Ureter (tissue), 1 donor: ENCODE data around the gene CPEB1. TPM values are rescaled to one million over a fixed set of nuclear protein-coding genes. Genes with fewer than 3 reads are reported as not detected.

ENCODE experiments used
- DNase-seq: peaks from one replicate; pipeline ENCODE4 v3.0.0-alpha.2; 2020; ENCODE audit warnings: low spot score
- total RNA-seq: library from RNA; stranded (reverse); gene quantifications from one replicate; pipeline ENCODE4 v1.2.4, GENCODE V29; 2023
- donor health status: DM: yes; HTN: yes; CAD: no.

CPEB1 gene
- 3.7 TPM for total RNA-seq

DNA sequence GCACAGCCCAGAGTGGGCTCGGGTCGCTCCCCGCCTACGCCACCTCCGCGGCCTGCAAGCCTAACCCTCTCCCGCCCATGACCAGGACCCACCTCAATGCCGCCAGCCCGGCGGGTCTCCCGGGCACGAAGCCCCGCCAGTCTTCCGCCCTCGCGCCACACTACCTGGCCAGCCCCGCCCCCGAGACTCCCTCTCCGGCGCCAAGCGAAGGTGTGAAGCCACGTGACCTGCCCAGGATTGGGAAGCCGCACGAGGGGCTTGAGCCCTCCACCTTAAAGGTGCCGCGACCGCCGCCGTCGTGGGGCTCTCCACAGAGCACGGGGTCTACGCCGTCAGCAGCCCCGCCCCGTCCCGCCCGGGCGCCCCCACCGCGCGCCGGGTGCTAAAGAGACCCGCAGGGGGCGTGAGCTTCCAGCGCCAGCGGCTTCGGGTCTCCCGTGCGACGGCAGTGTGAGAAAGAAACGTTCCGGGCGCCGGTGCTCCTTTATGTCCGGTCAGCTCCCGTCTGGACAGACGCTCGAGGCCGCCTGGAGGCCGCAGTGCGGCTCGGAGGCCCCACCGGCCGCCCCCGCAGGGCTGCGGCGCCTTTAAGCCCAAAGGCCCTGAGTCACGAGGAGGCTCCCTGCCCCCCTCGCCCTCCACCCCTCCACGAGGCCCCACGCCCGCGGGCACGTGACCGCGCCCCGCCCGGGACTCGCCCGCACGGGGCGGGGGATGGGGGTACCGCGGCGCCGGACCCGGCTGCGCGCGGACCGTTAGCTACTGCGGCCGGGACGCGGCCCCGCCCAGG, at the start of gene CPEB1:
Gene CPEB1 (minus strand): TSS at position 319 of the 790 bp plus-strand sequence. CDS start 18,904 bp downstream, outside the sequence.
- DNase-seq: peak; percentile 56

DNA sequence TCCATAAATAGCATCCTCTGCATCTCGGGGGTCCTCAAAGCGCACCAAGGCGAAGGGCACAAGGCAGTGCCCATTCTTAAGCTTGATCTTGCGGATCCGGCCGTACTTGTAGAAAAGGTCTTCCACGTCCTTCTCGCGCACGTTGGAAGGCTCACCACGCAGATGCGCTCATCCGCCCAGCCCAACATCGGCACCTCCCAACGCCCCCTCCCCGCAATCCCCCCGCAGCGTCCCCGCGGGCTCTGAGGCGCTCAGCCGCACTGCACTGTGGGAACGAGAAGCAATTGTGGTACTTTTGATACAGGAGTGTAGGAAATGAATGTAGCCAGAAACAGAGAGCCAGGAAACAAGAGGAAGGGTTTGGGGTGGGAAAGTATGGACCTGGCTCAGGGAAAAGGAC, 45.0 kb upstream of the CPEB1 start:
- no peak for DNase-seq

DNA sequence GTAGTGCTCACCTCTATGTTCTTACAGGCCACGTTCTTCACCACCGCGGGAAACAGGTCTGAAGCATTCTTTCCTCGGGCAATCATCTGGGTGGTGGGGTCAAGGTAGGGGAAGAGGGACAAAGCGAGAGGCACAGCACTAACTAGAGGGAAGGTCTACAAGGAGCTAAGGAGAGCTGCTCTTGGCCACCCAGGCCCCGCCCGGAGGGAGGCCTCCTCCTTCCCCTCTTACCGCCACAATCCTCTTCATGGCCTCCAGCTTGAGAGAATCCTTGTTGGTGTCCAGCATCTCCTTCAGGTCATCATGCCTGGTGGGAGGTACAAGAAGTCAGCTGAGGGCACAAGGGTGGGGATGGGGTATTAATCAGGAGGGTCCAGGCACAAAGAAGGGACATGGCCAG, 42.0 kb upstream of the CPEB1 start:
- DNase-seq: no peak

DNA sequence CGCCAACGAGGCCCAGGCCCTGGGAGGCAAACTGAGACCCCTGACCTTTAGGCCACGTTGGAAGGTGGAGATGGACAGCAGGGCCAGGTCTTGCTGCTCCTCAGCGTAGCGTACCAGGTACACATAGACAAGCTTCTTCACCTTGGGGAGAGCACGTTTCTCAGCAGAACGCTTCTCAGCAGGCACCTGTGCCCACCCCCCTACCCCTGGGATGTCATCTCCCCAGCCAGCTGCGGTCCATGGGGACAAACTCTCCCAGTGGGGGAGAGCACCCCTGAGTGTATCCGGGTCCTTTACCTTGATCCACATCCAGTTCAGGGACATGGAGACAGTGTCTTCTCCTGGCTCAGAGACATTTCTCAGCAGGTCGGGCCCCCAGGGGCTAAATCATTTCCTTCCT, 41.5 kb upstream of the CPEB1 start:
- DNase-seq: no peak

DNA sequence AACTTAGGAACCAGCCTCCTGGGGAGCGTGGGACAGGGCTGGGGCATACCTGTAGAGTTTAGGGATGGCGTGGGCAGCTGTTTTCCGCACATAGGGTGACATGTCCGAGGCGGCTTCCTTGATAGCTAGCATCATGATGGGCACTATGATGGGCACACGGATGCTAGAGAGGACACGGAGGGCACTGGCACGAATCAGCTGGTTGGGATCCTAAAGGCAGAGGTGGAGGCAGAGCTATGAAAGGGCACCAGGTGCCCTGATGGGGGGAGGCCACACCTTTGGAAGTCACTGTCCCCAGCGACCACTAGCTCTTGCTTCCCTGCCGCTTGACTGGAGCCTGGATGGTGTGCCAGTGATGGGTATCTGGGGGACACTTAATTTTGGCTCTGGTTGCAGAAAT, 34.2 kb upstream of the CPEB1 start:
- no peak for DNase-seq

DNA sequence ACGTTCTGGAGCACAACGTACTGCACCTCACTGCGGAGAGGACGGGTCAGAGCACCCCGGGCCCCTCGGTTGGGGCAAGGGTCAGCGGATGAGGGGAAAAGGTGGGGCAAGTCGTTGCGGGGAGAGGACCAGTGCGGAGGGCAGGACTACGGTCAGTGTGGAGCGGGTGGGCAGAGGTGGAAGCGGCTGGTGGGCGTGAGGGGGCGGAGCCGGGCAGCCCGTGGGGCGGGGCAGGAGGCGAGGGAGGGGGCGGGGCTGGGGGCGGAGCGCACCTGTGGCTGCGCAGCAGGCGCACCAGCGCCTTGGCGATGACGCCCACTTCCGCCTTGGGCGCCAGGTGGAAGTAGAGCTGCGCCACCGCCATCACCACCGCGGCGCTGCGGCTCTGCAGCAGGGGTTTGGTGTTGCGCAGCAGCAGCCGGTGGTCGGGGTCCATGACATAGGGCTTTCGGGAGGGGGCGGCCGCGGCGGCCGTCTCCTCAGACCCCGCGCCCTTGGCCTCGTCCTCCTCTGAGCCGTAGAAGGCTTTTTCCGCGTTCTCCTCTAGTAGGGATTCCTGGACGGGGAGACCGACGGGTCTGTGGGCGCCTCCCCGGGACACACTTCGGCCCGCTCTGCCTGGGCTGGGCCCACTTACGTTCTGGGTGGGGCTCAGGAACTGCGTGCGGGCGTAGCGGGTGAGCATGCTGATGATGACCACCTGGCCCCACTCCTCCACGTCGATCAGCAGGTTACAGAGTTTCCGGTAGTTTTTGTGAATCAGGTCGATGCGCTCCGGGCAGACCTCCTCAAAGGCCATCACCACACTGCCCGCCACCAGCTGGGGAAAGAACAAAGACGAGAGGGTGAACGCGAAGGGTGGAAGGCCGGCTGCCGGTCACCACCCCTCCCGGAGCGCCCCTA, 33.3 kb upstream of the CPEB1 start:
- peak; percentile 73 for DNase-seq

DNA sequence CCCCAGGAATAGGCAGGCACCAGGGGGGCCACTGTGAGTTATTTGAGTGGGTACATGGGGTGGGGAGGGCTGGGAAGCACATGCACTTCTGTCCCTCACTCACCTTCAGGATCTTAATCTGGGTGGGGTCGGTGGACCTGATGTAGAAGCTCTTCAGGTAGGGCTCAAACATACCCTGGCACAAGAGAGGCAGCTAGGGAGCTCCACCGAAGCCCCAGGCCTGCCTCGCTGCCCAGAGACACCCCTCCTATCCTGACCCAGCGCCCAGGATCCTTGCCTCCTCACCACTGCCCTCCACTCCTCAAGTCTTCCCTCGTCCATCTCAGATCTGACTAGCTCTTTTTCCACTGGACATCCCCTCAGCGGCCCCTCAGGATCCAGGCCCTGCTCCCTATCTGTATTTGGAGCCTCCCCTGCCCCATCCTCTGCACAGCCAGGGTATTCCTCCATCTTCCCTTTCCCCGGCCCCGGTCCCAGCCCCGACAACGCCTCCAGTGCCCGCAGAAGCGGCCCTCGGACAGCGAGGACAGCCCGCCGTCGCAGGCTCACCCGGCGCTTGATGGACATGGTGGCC, 32.5 kb upstream of the CPEB1 start:
- DNase-seq: no peak

DNA sequence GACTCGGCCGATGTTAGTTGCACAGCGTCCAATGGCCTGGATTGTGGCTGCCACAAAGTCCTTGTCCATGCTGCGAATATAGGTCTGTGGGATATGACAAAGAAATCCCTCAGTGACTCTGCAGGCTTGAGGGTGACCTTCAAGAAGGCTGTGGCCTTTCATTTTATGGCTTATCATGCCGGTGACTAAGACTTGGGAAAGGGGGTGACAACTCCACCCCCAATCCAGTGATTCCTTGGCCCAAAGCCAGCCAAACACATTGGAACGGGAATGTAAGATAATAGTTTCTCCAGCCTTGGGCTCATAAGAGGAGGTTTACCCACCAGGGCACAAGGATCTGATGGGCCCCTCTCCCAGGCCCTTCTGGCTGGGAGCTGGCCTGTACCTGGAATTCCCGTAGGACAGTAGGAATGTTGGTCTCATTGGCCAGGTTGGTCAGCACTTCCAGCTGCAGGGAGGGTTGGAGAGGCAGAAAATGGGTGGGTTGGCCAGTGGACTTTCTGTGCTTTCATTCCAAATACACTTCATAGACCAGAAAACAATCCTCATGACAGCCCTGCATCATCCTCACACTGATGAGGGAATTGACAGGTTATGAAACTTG, 30.7 kb upstream of the CPEB1 start:
- DNase-seq: no peak

DNA sequence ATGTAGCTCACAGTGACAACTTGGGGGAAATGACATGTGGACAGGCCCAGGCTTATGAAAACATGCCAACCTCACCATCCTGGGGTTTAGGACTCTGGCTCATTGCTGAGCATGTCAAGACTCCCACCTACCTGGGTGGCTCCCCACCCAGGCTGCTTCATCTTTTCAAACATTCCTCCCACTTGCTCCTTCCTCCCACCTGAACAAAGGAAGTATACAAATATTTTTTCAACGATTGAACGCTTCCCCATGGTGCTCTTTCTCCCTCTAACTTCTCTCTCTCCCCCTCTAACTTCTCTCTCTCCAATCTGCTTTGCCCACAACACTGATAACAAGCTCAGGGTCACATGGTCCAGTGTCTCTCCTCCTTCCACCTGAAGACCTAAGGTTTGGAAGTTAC, 27.7 kb upstream of the CPEB1 start:
- no peak for DNase-seq

DNA sequence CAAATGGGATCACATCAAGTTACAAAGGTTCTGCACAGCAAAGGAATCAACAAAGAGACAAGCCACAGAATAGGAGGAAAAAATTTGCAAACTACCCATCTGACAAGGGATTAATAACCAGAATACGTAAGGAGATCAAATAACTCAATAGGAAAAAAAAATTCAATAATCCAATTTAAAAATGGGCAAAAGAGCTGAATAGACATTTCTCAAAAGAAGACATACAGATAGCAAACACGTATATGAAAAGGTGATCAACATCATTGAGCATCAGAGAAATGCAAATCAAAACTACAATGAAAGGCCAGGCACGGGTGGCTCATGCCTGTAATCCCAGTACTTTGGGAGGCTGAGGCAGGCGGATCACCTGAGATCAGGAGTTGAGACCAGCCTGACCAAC, 23.5 kb upstream of the CPEB1 start:
- DNase-seq: no peak

DNA sequence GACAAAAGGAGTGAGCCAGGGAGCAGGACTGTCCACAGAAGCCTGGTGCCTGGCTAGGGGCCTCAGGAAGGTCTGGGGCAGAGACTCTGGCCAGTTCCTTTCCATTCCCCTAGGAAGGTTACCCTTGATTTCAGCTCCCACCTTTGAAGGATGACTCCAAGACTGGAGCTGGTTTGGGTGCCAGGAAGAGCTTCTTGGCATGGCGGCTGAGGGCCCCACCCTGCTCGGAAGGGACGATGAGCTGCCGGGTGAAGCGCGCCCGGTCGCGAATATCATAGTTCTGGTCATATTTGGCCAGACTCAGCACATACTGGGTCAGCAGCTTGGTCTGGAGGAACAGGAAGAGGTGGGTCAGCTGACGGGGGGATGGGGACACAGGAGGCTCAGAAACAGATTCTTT, 19.4 kb upstream of the CPEB1 start:
- no peak for DNase-seq

DNA sequence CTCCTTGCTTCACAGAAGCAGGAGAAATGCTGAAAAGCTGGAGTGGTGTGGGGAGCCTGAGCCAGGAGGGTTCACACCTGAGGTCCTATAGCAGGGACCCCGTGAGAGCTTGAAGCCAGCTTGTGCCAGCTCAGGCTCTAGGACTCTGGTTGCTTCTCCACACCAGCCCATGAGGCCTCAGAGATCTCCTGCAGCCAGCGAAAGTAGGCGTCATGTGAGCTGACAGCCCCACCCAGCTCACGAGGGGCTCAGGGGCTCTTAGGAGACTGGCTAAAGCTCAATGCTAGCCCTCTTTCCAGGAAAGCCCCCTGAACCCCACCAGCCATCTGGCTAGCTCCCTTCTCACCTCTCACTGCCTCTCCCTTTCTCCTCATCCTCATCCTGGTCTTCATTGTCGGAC, 16.9 kb upstream of the CPEB1 start:
- no peak for DNase-seq

DNA sequence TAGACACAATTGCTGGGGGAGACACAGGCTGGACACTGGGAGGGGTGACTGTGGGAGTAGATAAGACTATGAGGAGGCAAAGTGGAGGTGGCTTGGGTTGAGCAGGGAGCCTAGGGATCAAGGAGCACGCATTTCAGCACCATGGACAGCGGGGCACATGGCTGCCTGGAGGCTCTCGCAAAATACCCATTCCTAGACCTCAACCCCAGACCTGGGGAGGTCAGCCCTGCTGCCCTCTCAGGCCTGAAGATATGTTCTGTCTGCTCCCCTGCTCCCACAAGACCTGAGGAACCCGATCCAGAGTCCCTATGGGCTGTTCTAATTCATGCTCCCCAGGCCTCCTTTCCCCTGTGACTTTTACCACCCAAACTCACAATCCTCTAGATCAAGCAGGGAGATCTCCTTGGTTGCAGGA, 16.0 kb upstream of the CPEB1 start:
- no peak for DNase-seq

DNA sequence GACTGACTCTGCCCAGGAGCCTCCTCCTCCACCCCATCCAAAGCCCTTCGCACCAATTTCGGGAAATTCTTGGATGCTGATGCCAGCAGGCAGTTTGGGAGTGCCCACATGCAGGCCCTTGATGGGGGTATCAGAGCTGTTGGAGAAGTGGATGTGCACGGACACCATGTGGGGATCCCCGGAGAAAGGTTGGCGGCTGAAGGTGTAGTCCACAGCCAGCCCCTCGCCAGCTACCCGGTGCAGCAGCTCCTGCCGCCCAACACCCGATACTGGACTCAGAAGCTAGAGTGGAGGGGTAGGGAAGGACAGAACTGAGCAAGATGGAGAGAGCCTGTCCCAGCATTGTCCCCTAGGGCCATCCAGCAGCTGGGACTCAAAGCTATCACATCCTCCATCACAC, 15.5 kb upstream of the CPEB1 start:
- no peak for DNase-seq

DNA sequence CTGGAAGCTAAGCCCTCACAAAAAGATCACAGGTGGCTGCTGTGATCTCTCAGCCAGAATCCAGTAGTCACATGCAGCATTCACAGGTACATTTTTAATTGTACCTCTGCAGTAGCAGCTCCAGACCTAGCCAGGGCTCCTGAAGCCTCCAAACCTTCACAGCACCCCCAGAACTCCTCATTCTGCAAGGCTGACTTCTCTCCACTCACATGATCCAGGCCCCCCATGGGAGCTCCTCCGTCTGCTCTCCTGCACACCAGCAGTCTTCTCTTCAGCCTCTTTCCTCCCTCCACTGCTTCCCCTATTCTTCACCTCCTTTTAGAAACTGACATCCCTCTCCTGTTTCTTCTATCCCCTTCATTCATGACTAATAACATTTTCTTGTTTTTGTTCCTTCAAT, 13.2 kb upstream of the CPEB1 start:
- DNase-seq: no peak

DNA sequence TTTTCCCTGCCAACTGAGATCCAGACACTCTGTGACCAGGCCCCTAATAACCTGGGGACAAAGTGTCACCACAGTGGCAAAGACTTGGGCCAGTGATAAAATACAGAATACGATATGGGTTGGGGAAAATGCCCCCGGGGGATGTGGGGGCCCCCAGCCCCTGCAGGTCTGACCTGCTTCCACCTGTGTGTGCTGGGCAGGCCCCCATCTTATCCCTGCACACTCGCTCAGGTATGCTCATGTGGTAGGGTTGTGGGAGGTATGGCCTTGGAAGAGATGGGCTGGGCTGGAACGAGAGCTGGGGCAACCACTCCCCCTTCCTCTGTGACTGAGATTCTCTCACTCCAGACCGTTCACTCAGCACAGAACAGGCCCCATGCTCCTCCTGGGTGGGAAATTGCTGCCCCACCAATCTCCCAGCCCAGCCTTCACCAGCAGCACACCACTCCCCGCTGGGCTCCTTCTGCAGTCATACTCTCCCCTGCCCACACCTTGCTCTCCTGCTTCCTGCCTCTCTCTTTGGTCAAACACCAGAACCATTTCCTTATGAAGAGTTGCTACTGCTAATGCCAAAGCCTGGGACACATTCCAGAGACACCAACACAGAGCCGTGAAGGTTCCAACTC, 9.6 kb upstream of the CPEB1 start:
- peak; percentile 26 for DNase-seq

DNA sequence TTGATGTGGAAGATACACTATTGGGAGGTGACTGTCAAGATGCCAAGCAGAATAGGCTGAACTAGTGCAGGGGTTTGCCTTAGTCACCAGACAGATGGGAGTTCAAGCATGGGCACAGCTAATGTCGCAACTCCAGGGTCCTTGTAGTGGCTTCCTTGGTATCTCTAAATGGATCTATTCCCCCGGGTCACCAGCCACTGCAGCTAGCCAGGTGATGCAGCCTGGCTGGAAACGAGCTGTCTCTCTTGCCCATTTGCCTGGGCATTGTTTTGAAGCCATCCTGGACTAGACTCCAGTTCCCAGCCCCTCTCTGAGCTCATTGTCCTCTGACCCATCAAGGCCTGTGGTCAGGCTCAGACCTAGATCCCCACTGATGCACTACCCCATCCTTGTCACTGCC, 8.4 kb upstream of the CPEB1 start:
- no peak for DNase-seq

DNA sequence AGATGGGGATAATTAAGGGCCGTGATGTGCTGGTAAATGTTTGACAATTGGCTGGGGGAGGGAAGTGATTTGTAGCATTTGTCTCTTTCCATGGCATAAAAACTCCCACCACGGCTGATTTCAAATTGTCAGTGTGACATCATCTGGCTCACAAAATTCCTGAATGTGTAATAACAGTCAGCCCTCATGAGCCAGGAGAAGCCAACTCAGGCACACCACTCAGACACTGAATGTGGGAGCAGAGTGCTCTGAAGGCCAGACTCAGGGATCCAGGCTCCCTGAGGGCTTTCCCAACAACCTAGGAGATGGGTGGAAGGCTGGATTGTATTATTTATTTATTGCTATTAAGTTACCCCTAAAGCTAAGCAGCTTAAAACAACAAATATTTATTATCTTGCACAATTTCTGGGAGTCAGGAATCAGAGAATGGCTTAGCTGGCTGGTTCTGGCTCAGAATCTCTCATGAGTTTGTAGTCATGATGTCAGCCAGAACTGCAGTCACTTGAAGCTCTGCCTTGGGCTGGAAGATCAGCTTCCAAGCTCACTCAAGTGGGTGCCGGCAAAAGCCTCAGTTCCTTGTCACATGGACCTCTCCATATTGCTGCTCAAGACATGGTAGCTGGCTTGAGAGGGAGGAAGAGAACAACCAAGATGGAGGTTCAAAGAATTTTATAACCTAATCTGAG, 6.5 kb upstream of the CPEB1 start:
- no peak for DNase-seq

DNA sequence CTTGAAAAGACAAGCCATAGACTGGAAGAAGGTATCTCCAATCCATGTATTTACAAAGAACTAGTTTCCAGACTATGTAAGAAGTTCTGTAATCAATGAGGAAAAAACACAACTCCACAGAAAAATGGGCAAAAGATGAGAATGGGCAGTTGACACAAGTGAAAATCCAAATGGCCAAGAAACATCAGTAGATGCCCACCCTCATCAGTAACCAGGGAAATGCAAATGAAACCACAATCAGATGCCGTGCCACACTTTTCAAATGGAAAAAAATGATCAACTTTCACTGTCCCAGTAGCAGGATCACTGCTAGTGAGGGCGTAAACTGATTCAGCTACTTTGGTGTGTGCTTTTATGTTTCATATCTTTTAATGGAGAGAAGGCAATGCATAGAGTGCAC, 4.5 kb upstream of the CPEB1 start:
- DNase-seq: no peak

DNA sequence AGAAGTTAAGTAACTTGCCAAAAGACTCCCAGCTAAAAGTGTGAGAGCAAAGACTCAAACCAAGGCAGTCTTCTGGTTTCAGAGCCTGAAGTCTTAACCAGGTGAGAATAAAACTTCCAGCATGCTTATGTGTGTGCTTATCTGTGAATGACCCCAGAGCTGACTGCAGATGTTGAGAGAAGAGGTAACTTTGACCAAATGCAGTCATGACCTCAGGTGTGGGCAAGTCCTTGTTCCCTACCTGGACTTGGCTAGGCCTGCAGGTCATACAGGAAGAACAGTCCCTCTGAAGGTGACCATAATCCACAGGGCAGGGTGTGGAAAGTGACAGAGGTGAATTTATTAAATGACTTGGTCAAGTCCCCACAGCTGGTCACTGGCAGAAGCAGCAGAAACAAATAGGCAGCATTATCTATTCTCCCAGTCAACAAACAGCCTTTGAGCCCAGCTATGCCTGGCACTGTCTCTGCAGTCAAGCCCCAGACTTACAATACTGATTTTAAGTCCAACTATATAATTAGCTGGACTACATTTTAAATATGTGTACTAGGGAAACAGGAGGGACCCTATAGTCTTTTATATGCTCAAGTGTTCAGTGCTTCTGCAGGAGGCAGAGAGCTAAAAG, 3.0 kb upstream of the CPEB1 start:
- DNase-seq: no peak
